ENCODE results near the gene KISS1.

The KISS1 gene

DNA sequence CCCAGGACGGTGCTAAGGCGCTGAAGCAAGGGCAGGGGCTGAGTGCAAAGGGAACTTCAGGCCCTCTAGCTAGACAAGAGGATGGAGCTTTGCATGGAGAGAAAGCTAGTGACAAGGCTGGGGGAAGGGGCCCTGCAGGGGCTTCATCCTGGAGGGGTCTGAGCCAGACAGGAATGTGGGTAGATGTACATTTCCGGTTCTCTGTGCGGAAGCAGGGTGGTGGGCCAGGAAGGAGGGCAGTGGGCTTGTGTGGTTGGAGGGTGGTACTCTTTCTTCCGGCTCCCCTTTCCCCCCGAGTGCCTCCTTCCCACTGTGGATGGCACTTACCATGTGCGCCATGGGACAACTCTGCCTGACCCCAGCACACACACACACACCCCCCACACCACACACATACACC is 1.5 kb downstream of the KISS1 start:
- H3K4me2 ChIP-seq, result peak overlapping the region; percentile 84
- H3K36me3 ChIP-seq, result no peaks in the 10 kb centered on the region
- H3K9me3 ChIP-seq, result no peaks in the 10 kb centered on the region
- no peak overlapping the region for H3K4me3 ChIP-seq
- TF ChIP-seq Cebpa-rat (IDR thresholded peaks at IDR 0.05), result no peak
- peak overlapping the region; percentile 59 for H3K27ac ChIP-seq
- peaks cover 99% of the 10 kb centered on the region for H3K4me1 ChIP-seq
- no peaks in the 10 kb centered on the region for H3K27me3 ChIP-seq
- no peaks in the 10 kb centered on the region for H4K20me1 ChIP-seq
- H3K9ac ChIP-seq, result peak overlapping the region; percentile 35; the same call in 1 of the 2 replicates

DNA sequence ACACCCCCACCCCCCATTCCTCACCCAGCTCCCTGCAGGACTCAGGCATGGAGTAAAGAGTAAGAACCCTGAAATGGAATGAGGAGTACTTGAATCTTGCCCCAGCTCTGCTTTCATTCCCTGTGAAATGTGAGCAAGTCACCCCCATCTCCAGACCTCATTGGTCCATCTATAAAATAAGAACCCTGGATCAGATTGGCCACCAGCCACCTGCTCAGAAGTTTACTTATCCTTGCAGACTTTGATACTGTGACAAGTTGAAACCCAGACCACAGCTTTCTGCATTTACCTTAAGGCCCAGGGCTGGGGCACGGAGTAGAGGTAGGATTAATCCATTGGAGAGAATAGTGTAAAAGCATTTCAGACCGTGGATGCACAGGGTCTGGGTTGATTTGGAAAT is 2.2 kb downstream of the KISS1 start:
- TF ChIP-seq Cebpa-rat (IDR thresholded peaks at IDR 0.05), result no peak
- Histone ChIP-seq H4K20me1 (no peaks in the 10 kb centered on the region), H3K27me3 (no peaks in the 10 kb centered on the region), H3K27ac (peak overlapping the region; percentile 59), H3K9me3 (no peaks in the 10 kb centered on the region), H3K9ac (no peak overlapping the region), H3K36me3 (no peaks in the 10 kb centered on the region), H3K4me2 (peak overlapping the region; percentile 84), H3K4me3 (no peak overlapping the region), H3K4me1 (peaks cover 99% of the 10 kb centered on the region)

DNA sequence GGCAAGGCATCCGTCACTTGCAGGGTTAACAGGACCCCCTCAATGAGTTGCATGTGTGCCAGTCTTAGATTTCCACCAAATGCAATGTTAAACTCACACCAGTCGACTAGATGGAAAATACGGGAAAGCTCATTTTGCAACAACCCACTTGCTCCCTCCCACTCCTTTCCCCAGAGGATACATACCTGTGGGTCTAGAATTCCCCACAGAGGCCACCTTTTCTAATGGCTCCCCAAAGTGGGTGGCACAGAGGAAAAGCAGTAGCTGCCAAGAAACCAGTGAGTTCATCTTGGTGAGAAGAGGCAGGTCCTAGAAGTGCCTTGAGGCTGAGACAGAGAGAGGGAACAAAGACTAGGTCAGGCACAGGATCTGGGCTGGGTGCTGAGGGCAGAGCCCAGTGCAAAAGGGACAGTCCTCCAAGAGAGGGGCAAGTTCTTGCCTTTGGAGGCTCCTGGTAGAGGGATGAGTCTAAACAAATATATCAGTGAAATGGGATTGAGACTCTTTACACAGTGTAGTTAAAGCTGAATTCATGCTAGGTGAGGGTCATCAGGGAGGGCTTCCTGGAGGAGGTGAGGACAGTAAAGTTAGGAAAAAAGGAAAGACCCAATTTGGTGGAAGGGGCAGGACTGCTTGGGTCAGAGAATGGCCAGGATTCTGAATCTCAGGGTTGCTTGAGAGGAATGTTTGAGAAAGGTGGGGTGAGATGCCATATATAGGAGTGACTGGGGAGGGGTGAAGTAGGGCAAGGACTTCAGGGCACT is 3.5 kb downstream of the KISS1 start:
- Histone ChIP-seq H3K4me1 (peaks cover 99% of the 10 kb centered on the region), H3K4me2 (peak overlapping the region; percentile 84)

DNA sequence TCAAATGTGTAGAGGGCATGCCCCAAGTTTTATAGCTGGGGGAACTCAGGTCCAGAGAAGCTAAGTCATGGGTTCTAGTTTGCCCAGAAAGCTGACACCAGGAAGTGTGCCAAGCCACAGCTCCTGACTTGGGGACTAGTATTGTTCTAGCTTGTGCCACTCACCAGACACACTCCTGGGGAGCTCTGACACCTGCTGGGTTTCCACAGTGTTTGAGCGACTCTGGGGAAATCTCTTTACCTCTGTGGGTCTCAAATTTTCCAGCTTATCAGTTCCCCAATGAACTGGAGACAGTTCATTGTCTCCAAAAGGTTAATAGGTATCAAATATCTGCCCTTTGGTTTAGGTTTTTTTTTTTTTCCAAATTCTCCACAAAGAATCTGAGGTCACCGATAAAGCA is 4.2 kb downstream of the KISS1 start:
- Histone ChIP-seq H4K20me1 (no peaks in the 10 kb centered on the region), H3K27ac (no peak overlapping the region), H3K4me2 (peak overlapping the region; percentile 84), H3K9me3 (no peaks in the 10 kb centered on the region), H3K36me3 (no peaks in the 10 kb centered on the region), H3K4me1 (peaks cover 93% of the 10 kb centered on the region), H3K4me3 (no peak overlapping the region), H3K9ac (no peak overlapping the region), H3K27me3 (no peaks in the 10 kb centered on the region)
- TF ChIP-seq Cebpa-rat (IDR thresholded peaks at IDR 0.05), result no peak

More for the DNA sequence above, 3.5 kb downstream of the KISS1 start:
- no peaks in the 10 kb centered on the region for H3K9me3 ChIP-seq
- no peak overlapping the region for H3K27ac ChIP-seq
- TF ChIP-seq Cebpa-rat (IDR thresholded peaks at IDR 0.05), result no peak
- H3K4me3 ChIP-seq, result no peak overlapping the region
- H3K9ac ChIP-seq, result no peak overlapping the region
- no peaks in the 10 kb centered on the region for H4K20me1 ChIP-seq
- H3K27me3 ChIP-seq, result no peaks in the 10 kb centered on the region
- H3K36me3 ChIP-seq, result no peaks in the 10 kb centered on the region

DNA sequence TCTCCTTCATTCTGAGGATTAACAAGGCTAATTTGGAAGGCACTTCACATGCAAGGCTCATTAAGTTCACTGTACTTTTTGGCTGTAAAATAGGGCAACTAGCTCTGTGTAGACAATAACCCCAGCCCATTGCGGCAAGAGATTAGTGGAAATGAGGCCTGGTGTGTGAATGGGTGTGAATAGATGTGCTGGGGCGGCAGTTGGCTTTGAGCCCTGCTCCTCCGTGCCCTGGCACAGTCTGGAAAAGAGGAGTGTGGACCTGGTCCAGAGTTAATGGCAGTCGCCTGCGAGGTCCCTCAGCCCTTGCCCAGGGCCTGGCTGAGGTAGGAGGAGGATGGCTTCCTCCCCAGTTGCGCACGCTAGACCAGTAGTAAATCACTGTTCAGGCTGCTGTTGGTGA is 4.8 kb downstream of the KISS1 start:
- H3K4me1 ChIP-seq, result peaks cover 87% of the 10 kb centered on the region
- no peaks in the 10 kb centered on the region for H3K27me3 ChIP-seq
- no peaks in the 10 kb centered on the region for H3K9me3 ChIP-seq
- peak overlapping the region; percentile 31; the same call in 1 of the 2 replicates for H3K27ac ChIP-seq
- TF ChIP-seq Cebpa-rat (IDR thresholded peaks at IDR 0.05), result no peak
- H3K4me2 ChIP-seq, result peak overlapping the region; percentile 84
- H4K20me1 ChIP-seq, result no peaks in the 10 kb centered on the region
- no peak overlapping the region for H3K9ac ChIP-seq
- no peaks in the 10 kb centered on the region for H3K36me3 ChIP-seq
- no peak overlapping the region for H3K4me3 ChIP-seq

DNA sequence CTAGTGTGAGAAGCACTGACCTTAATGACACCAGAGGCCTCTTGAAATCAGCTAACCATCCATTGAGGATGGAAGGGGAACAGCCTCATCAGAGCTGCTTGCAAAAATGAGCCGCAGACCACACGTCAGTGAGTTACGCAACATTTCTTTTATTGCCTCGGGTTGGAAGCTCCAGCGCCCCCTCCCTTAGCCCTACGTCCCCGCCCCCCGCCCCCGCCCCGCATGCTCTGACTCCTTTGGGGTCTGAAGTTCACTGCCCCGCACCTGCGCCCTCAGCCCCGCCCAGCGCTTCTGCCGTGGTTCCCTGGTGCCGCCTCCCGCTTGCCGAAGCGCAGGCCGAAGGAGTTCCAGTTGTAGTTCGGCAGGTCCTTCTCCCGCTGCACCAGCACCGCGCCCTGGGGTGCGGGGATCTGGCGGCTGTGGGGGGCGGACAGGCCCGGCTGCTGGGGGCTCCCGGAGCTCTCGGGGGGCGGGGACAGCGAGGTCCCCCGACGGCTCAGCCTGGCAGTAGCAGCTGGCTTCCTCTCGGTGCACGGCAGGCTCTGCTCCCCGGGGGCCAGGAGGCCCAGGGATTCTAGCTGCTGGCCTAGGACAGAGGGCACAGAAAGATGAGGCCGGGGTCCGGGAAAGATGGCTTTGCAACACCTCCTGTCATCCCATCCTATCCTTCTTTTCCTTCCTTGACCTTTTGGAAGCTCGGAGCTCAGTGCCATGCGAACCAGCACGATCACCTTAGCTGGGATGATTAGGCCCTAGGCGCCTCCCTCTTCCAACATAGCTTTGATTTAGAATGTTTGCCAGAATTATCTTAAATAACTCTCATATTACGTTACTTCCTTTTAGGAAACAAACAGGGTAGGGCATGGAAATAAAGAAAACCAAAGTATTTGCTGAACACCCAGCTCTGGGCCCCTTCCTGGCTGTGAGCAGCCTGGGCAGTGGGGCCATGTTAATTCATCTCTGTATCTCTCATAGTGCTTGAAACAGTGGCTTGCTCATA is 5.8 kb downstream of the KISS1 start:
- peak overlapping the region; percentile 56; the same call in 1 of the 2 replicates for H3K9ac ChIP-seq
- H4K20me1 ChIP-seq, result no peaks in the 10 kb centered on the region
- peak overlapping the region; percentile 84 for H3K4me2 ChIP-seq
- H3K36me3 ChIP-seq, result no peaks in the 10 kb centered on the region
- H3K27ac ChIP-seq, result peak overlapping the region; percentile 77
- TF ChIP-seq Cebpa-rat (IDR thresholded peaks at IDR 0.05), result peak; percentile 98
- H3K4me1 ChIP-seq, result peaks cover 77% of the 10 kb centered on the region
- H3K9me3 ChIP-seq, result no peaks in the 10 kb centered on the region
- peak overlapping the region; percentile 51; the same call in 1 of the 2 replicates for H3K4me3 ChIP-seq
- H3K27me3 ChIP-seq, result no peaks in the 10 kb centered on the region

DNA sequence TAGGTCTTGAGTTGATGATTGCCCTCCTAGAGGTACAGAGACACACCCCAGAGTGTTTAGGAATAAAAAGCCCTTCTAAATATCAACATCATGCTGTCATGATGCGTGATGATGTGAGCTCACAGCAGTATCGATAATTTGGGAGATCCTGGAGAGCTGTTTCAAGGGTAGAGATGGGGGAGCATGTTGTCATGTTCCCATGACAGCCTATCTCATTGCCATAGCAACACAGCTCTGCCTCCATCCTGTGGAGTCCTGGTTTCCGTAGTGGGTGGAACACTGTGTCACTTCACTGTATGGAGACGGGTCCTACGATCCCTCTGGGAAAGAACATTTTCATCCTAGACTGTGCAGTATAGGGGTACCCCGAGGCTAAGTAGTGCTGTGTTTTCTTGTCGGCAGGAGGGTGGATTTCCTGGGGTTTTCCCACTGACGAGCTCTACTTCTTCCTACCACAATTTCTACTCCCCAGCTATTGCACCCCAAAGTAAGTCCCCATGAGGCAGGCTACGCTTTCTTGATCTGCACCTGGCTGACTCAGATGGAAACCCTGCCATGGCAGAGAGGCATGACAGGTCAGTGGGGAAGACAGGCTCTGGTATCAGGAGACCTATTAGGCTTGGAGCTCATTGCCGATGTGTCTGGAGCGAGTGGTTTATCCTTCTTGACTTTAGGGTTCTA is 7.2 kb downstream of the KISS1 start:
- Histone ChIP-seq H4K20me1 (no peaks in the 10 kb centered on the region), H3K9ac (peak overlapping the region; percentile 30; the same call in 1 of the 2 replicates), H3K4me3 (0 out of 2 replicates have a peak overlapping the region, but pooled peaks have one; percentile 23), H3K27ac (peak overlapping the region; percentile 51), H3K4me2 (peak overlapping the region; percentile 84), H3K36me3 (no peaks in the 10 kb centered on the region), H3K27me3 (no peaks in the 10 kb centered on the region), H3K9me3 (no peaks in the 10 kb centered on the region), H3K4me1 (peaks cover 63% of the 10 kb centered on the region)
- TF ChIP-seq Cebpa-rat (IDR thresholded peaks at IDR 0.05), result no peak

DNA sequence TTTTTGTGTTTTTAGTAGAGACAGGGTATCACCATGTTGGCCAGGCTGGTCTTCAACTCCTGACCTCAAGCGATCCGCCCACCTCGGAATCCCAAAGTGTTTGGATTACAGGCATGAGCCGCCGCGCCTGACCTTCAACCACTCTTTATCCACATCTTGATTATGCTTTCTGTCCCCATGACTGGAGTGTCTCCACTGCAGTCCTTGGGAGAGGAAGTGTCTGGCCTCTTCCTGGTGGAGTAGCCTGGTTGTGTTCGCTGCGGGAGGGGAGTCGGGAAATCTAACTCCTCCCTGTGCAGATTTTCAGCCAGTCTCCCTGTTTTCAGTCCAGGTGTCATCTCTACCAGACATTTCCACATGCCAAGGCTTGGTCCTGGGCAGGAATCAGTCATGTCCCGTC is 9.7 kb downstream of the KISS1 start:
- Histone ChIP-seq H3K36me3 (no peaks in the 10 kb centered on the region), H3K4me1 (peaks cover 40% of the 10 kb centered on the region), H3K4me2 (no peak overlapping the region), H3K9me3 (no peaks in the 10 kb centered on the region), H4K20me1 (no peaks in the 10 kb centered on the region), H3K27me3 (no peaks in the 10 kb centered on the region), H3K4me3 (no peak overlapping the region), H3K9ac (no peak overlapping the region), H3K27ac (no peak overlapping the region)
- no peak for TF ChIP-seq Cebpa-rat (IDR thresholded peaks at IDR 0.05)

DNA sequence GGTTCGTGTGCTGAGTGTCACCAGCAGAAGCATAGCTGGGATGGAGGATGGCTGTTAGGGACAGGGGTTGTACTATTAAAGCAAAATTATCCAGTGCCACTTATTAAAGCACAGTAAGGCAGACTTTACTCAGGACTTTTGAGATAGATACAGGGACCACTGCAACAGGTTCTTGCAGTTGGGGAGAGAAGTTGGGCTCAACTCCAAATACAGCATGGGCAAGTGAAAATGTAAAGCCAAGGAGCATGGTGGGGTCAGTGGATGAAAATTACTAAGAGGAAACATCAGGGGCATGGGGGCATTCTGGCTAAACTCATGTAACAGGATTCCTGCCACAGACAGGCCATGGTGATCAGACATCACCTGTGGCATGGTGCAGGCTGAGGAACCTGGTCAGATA is 15.2 kb downstream of the KISS1 start:
- Histone ChIP-seq H3K4me2 (peak overlapping the region; percentile 7; the same call in 1 of the 2 replicates), H3K27me3 (no peaks in the 10 kb centered on the region), H3K27ac (no peak overlapping the region), H3K36me3 (no peaks in the 10 kb centered on the region), H3K9ac (no peak overlapping the region), H4K20me1 (no peaks in the 10 kb centered on the region), H3K9me3 (no peaks in the 10 kb centered on the region), H3K4me1 (peaks cover 52% of the 10 kb centered on the region), H3K4me3 (no peak overlapping the region)
- TF ChIP-seq Cebpa-rat (IDR thresholded peaks at IDR 0.05), result no peak

All from BLaER1 (cell line).